ENCODE results near the gene KRTAP22-1.

The KRTAP22-1 gene

DNA sequence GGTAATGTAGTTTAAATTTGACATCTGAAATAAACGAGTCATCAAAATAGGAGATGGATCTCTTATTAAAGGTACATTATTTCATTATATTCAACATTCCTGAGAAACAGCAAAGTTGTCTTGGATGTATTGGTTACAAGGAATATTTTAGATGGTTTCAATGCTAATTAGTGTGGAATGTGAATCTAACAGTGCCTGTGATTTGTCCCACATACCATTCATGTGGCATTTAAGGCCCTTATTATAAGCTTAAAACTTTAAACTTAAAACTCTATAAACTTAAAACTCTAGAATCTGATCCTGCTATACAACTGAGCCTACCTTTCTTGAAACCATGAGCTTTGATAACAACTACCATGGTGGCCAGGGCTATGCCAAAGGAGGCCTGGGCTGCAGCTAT lies at the start of gene KRTAP22-1:
TSS of gene KRTAP22-1 (plus strand) at position 301 of the 400 bp plus-strand sequence.
- no peak for DNase-seq

- DNase-seq = no peak
Observed at GRCh38 chr21:30552782-30553181, 48.1 kb upstream of the KRTAP22-1 start.

GRCh38 chr21:30555095-30555494 lies 45.8 kb upstream of the KRTAP22-1 start:
- no peak for DNase-seq

- no peak for DNase-seq
Observed at GRCh38 chr21:30561264-30561895, 39.5 kb upstream of the KRTAP22-1 start, which contains the start of gene KRTAP19-7. Gene KRTAP19-7 (minus strand): TSS chr21:30561314. CDS start chr21:30561289, 25 bp downstream.

- DNase-seq = no peak
Observed at GRCh38 chr21:30561957-30562356, 38.9 kb upstream of the KRTAP22-1 start.

- no peak for DNase-seq
Observed at GRCh38 chr21:30563072-30563471, 37.8 kb upstream of the KRTAP22-1 start.

- DNase-seq = no peak
Observed at GRCh38 chr21:30563630-30564029, 37.3 kb upstream of the KRTAP22-1 start.

GRCh38 chr21:30567617-30568016 lies 33.3 kb upstream of the KRTAP22-1 start:
- DNase-seq = no peak

- DNase-seq = no peak
Observed at GRCh38 chr21:30577766-30578165, 23.1 kb upstream of the KRTAP22-1 start.

GRCh38 chr21:30579346-30579745 lies 21.5 kb upstream of the KRTAP22-1 start:
- DNase-seq = peak; percentile 13

- DNase-seq = peak; percentile 62
Observed at GRCh38 chr21:30580132-30580531, 20.8 kb upstream of the KRTAP22-1 start.

DNA sequence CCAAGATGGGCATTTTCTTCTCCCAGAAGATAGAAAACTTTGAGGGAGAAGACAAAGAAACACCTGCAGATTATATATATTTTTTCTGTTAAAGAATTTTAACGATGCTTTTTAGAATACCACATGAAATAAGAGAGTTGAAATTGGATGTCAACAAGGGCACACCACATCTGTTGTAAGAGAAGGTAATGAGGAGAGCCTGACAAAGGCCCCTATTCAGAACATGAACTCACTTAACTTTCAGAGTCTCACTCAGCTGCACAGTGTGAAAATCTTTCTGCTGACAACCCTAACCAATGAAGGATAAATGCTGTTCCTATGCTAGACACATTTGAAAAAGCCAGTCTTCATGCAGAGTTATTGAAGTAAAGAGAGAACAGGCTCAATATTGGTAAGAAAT lies 18.0 kb upstream of the KRTAP22-1 start:
- DNase-seq = no peak

DNA sequence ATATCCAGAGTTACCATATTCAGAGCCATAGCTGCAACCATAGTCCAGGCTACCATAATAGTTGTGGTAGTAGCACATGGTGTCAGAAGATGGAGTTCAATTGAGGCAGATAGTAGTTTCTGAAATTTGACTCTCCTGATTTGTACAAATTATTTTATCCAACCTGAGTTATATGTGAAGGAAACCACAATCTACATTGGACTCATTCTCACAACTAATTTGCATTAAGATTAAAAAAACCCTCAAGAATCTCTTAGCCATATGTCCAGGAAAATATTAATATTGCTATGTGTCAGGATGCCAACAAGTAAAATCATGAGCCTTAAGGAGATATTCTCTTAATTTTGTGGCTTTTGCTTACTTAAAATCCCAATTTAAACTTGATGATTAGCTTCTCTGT lies 10.6 kb upstream of the KRTAP22-1 start, which contains the start of gene KRTAP22-2:
TSS of gene KRTAP22-2 (minus strand) at position 101 of the 400 bp plus-strand sequence.
- DNase-seq = no peak

- DNase-seq = no peak
Observed at GRCh38 chr21:30592140-30592539, 8.7 kb upstream of the KRTAP22-1 start, which contains the start of gene KRTAP6-3. Gene KRTAP6-3 (plus strand): TSS chr21:30592440. CDS start chr21:30592446, 6 bp downstream.

- DNase-seq = no peak
Observed at GRCh38 chr21:30598802-30599201, 2.1 kb upstream of the KRTAP22-1 start, which contains the start of gene KRTAP6-2. Gene KRTAP6-2 (minus strand): TSS chr21:30598902. CDS start chr21:30598874, 28 bp downstream.

GRCh38 chr21:30605968-30606367 lies 5.1 kb downstream of the KRTAP22-1 start:
- no peak for DNase-seq

- no peak for DNase-seq
Observed at GRCh38 chr21:30612132-30612531, 11.2 kb downstream of the KRTAP22-1 start.

DNA sequence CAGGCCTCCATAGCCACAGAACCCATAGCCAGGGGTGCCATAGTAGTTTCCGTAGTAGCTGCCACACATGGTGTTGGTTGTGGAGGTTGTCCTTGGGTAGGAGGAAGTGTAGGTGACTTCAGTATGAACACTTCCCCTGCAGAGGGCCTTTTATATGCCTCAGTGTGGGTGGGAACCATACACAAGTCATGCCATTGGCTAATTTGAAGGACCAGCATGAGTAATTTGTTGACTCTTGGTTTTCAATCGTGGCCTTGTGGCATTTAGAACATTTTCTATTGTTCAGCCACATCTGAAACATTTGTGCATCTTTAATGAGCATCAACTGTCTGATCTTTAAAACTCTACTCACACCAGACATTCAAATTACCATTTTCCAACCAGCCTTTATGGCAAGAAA lies 12.9 kb downstream of the KRTAP22-1 start, which contains the start of gene KRTAP6-1:
TSS of gene KRTAP6-1 (minus strand) at position 95 of the 400 bp plus-strand sequence. CDS start at position 69, 26 bp downstream.
- no peak for DNase-seq

DNA sequence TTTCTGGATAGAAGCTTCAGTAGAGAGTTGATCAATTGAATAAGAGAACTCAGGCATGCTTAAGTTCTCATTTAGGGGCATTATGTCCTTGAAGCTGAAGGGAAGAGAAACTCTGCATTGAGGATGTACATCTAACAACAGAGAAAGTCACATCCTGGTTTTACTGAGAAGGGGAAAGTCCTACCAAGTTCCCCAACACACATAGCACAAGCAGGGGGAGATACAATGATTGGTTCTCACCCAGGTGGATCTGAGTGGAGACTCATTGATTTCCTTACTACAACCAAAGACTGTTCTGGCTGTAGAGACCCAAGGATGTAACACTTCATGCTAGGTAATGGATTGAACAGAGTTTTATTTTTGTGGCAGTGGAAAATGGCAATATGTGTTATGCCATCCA lies 14.3 kb downstream of the KRTAP22-1 start:
- no peak for DNase-seq

- DNase-seq = no peak
Observed at GRCh38 chr21:30616125-30616524, 15.2 kb downstream of the KRTAP22-1 start, which contains the start of gene KRTAP20-1. Gene KRTAP20-1 (plus strand): TSS chr21:30616425. CDS start chr21:30616455, 30 bp downstream.

DNA sequence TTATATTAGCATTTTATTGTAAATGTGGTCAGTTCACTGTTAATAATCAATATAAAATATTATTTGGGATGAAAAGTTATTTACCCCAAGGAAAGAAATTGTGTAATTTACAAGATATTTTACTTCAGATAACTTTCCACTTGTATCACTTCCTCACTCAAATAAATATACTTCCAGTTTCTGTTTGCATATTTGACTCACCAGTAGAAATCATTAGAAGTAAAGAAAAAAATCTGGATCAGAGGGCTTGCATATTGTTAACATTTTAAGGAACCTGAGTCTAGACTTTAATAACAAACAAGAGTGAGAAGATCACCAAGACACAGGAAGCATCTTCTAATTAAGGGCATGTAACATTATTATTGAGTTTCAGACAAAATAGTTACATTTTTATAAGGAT lies 19.2 kb downstream of the KRTAP22-1 start:
- no peak for DNase-seq

DNA sequence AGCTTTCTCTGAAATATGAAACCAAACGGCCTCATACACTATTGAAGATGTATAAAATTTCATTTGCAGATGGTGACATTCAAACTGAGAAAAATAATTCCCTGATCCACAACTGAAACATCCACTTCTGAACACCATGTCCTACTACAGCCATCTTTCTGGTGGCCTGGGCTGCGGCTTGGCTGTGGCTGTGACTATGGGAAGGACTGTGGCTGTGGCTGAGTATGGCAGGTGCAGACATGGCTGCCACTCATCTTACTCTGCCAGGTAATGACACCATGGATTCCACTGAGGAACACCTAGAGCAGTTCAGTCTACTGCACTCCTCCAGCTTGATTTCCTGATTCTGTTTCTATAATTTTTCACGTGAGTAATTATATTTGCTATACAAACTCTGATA lies 19.6 kb downstream of the KRTAP22-1 start, which contains the start of gene KRTAP20-4:
TSS of gene KRTAP20-4 (plus strand) at position 106 of the 400 bp plus-strand sequence.
- no peak for DNase-seq

DNA sequence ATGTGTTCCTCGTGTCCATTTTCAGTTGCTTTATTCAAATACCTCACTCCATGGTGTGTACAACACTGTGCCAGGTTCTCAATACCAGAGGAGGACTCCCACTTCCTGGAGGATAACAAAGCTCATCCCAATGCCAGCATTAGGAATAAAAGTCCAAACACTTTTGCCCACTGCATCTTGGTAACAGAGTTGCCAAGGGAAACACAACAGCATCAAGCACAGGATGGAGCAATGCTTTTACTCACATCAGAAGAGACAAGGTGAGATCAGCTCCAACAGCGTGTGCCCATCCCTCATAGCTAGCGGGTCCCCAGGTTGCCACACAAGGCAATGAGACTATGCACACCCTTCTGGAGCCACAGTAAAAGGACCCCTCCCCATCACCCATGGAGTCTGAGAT lies 22.5 kb downstream of the KRTAP22-1 start:
- DNase-seq = no peak

DNA sequence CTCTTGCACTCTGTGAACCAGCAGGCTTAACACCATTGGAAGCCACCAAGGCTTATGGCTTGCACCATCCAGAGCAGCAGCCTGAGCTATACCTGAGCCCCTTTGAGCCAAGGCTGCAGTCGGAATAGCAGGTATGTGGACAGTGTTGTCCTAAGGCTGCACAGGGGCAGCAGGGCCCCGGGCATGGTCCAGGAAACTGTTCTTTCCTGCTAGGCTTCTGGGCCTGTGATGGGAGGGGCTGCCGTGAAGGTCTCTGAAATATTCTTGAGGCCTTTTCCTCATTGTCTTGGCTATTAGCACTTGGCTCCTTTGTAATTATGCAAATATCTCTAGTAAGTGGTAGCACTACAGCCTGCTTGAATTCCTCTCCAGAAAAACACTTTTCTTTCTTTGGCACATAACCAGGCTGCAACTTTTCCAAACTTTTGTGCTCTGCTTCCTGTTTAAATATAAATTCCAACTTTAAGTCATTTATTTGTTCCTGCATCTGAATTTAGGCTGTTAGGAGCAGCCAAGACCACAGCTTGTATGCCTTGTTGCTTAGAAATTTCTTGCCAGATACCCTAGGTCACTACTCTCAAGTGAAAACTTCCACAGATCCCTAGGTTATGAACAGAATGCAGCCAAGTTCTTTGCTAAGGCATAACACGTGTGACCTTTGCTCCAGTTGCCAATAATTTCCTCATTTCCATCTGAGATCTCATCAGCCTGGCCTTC lies 24.7 kb downstream of the KRTAP22-1 start:
- DNase-seq = no peak

Data from NCI-H446 treated with DMSO at 0.1 percent for 48 hours (cell line).